GM23338 (cell line): ENCODE results near the gene ZBTB14.

Experiments used
- CREB1 ChIP-seq: fragments of 250-450 bp; sonication (Bioruptor Pico); IDR thresholded peaks from 2 replicates; pipeline ENCODE4 v1.5.0; 2020; ENCODE audit warnings: low read depth, mild to moderate bottlenecking, moderate library complexity
- CTCF ChIP-seq, 2 experiments: fragments of 200-600 bp in 1 of 2; sonication (generic) in 1 of 2; conservative IDR thresholded peaks; 2 replicates each; pipeline versions ENCODE4 v1.5.1 to v1.6.1; 2016 to 2017; ENCODE audit warnings: antibody characterized with exemption in 2 of 2, low read depth in 2 of 2, mild to moderate bottlenecking in 2 of 2, moderate library complexity in 1 of 2
- ETS1 ChIP-seq: IDR thresholded peaks from 2 replicates; pipeline ENCODE4 v1.6.1; 2016; ENCODE audit warnings: antibody characterized with exemption
- EZH2 ChIP-seq: fragments of 200-600 bp; sonication (generic); IDR thresholded peaks from one replicate; pipeline ENCODE4 v1.8.0; 2017; ENCODE audit warnings: antibody characterized with exemption, mild to moderate bottlenecking, low read depth; ENCODE audit not compliant: unreplicated experiment
- EZH2phosphoT487 ChIP-seq: fragments of 200-600 bp; sonication (generic); IDR thresholded peaks from one replicate; pipeline ENCODE4 v1.8.1; 2018; ENCODE audit warnings: antibody characterized with exemption; ENCODE audit not compliant: unreplicated experiment
- JUNB ChIP-seq: IDR thresholded peaks from one replicate; pipeline ENCODE4 v1.6.1; 2016; ENCODE audit warnings: antibody characterized with exemption; ENCODE audit not compliant: unreplicated experiment
- NANOG ChIP-seq: IDR thresholded peaks from 2 replicates; pipeline ENCODE4 v1.6.1; 2016; ENCODE audit warnings: antibody characterized with exemption, borderline replicate concordance
- POLR2AphosphoS5 ChIP-seq: IDR thresholded peaks from 2 replicates; pipeline ENCODE4 v1.6.1; 2016; ENCODE audit warnings: antibody characterized with exemption, low read depth
- REST ChIP-seq: IDR thresholded peaks from one replicate; pipeline ENCODE4 v1.6.1; 2018; ENCODE audit warnings: antibody characterized with exemption; ENCODE audit not compliant: unreplicated experiment
- STAT1 ChIP-seq: IDR thresholded peaks from one replicate; pipeline ENCODE4 v1.6.1; 2016; ENCODE audit warnings: antibody characterized with exemption; ENCODE audit not compliant: unreplicated experiment
- ZNF114 ChIP-seq: fragments of 250-450 bp; sonication (Bioruptor Pico); IDR thresholded peaks from 2 replicates; pipeline ENCODE4 v1.5.0; 2020; ENCODE audit warnings: mild to moderate bottlenecking, moderate library complexity
- ZNF331 ChIP-seq: fragments of 250-450 bp; sonication (Bioruptor Pico); IDR thresholded peaks from 2 replicates; pipeline ENCODE4 v1.5.0; 2020; ENCODE audit warnings: low read depth, mild to moderate bottlenecking, moderate library complexity
- ZNF462 ChIP-seq: fragments of 250-450 bp; sonication (Bioruptor Pico); IDR thresholded peaks from 2 replicates; pipeline ENCODE4 v1.5.0; 2020; ENCODE audit warnings: mild to moderate bottlenecking, moderate library complexity

- TF ChIP-seq CTCF (conservative IDR thresholded peaks at IDR 0.05; ENCODE audit: low read depth in 2 of 2) (no peak), EZH2 (no peak), POLR2AphosphoS5 (no peak), NANOG (no peak), CREB1 (CRISPR knock-in tag) (no peak), EZH2phosphoT487 (no peak), REST (no peak), ETS1 (no peak), JUNB (no peak), ZNF331 (CRISPR knock-in tag) (no peak), STAT1 (no peak), ZNF462 (no peak), ZNF114 (CRISPR knock-in tag) (no peak)
Observed at GRCh38 chr18:5318061-5318700, 22.7 kb upstream of the ZBTB14 start.
